AG08395 (cell line): ENCODE results near the gene VGF.
"Not testable (repeated sequence)": the region's sequence is repeated elsewhere in the genome, so short reads cannot be mapped to it uniquely, and the experiment has no call there.

Experiments
- DNase-seq: peaks from one replicate; pipeline ENCODE4 v3.0.0; 2012; ENCODE audit warnings: mixed read lengths, low spot score

Gene VGF

DNA sequence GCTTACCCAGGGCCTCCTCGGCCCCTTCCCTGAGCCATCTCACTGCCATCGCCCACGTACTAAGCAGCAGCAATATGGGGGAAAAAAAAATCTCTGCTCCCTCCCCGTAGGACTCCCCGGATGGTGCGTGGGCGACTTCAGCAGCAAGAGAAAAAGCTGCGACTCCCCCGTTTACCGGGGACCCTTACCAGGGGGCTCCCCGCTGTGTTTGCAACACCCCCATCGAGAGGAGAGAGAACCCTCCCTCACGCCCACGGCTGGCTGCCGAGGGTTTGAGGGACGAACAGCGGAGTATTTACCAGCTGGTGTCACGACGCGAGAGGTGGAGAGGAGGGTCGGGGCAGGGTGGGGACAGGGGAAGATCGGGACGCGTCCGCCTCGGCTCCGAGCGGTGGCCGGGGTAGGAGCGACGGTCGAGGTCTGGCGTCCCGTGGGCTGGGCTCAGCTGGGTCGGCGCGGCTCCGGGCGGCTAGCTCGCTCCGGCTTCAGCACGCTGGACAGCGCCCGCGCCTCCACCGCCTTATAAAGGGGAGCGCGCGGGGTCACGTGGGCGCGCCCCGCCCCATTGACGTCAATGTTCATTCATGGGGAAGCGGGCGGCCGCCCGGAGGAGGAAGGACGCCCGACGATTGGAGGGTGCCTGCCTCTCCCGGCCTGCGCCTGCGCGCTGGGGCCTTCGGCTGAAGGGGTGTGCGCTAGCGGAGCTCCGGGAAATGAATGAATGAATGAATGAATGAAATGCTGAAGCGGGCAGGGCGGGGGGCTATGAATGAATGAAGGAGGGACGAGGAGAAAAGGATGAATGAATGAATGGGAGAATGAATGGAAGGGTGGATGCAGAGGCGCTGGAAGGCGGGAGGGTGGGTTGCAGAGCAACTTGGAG lies at the start of gene VGF:
Gene VGF, minus strand, starts transcription at position 495 of the 883 bp plus-strand sequence. CDS start 726 bp downstream, outside the sequence.
- DNase-seq = peak; percentile 97

DNA sequence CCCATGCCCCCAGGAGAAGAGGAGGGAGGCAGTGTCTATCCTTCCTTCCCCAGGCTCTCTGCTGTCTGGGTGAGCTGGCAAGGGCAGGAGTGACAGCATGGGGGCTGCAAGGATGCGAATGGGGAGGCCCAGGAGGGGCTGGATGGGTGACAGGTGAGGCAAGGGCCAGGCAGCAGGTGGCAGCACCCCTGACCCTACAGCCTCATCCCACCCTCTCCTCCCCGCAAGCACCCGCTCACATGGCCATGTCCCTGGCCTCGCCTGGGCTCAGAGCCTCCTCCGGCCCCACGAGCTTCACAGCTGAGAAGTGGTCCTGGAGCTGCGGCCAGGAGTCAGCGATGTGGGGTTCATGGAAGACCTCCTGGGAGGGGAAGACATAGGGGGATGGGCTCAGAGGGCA lies 46.6 kb upstream of the VGF start:
- DNase-seq = no peak

DNA sequence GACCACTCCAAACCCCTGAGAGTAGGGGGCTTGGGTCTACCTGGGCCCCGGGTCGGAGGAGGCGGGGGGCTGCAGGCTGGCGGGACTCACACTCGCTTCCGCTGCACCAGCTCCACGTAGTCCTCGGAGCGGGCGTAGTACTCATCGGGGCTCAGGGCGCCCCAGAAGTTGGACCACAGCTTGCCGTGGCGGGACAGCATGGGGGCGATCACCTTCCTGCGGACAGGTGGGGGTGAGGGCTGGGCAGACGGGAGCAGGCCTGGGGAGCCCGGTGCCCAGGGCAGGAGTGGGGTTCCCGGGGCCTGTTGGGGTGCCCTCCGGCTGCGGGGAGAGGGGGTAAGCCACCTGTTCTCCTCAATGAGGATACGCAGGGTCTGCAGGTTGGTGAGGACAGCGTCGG lies 46.1 kb upstream of the VGF start:
- no peak for DNase-seq

- DNase-seq = no peak
These were observed 44.8 kb upstream of the VGF start for GRCh38 chr7:101210143-101210542.

DNA sequence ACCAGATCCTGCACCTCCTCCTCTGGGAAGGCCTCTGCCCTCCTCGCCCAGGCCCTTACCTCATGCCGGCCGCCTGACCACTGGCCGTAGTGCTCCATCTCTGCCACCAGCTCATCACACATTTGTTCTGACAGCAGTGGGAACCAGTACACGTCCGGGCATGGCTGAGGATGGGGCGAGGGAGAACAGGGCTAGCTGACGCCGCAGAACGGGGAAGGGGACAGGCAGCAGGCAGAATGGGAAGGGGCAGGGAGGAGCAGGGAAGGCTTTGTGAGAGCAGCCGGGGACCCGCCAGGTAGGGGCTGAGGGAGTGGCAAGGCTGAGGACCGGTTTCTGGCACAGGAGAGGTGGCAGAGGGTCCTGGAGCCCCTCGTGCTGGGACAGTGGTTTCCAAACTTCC lies 43.4 kb upstream of the VGF start:
- no peak for DNase-seq

GRCh38 chr7:101207459-101207858 lies 42.1 kb upstream of the VGF start:
- DNase-seq = no peak

DNA sequence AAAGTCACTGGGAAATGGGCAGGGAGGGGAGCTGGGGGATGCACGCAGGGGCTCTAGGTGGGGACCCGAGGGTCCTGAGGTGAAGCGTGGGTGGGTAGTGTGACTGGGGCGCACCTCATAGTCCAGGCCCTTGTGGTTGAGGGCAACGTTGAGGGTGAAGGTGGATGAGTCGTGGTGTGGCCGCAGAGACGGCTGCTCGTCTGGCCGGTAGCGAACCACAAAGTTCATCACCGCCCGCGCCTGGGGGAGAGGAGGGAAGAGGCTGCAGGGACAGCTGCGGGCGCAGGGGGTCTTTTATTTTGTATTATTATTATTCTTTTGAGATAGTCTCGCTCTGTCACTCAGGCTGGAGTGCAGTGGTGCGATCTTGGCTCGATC lies 41.3 kb upstream of the VGF start:
- no peak for DNase-seq

GRCh38 chr7:101205901-101206664 lies 40.7 kb upstream of the VGF start:
- DNase-seq = no peak

DNA sequence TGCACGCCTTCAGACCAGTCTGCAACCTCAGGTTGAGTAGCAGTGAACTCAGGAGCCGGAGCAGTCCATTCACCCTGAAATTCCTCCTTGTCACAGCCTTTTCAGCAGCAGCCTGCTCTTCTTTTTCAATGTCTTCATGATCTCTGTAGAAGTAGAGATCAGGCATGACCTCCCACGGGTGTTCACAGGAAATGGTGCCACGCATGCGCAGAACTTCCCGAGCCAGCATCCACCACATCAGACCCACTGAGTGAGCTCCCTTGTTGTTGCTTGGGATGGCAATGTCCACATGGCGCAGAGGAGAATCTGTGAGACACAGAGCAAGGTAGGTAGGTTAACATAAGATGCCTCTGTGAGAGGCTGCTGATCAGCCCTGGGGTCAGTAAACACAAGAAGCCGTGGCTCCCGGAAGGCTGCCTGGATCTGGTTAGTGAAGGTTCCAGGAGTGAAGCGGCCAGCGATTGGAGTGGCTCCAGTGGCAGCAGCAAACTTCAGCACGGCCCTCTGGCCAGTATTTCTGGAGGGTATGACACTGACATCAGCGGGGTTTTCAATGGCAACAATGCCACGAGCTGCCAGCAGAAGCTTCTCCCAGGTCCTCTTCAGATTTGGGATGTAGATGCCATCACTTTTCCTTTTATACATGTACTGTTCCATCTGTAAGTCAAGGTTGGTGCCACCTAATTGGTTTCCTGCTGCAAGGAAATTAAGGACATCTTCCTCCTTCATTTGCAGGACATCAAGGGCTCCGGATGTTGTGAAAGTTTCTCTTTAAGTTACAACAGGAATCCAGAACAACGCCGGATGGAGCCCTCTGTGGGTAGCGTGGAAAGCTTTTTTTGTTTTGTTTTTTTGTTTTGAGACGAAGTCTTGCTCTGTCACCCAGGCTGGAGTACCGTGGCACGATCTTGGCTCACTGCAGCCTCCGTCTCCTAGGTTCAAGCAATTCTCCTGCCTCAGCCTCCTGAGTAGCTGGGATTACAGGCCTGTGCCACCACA lies 38.7 kb upstream of the VGF start:
- not testable (repeated sequence) for DNase-seq

DNA sequence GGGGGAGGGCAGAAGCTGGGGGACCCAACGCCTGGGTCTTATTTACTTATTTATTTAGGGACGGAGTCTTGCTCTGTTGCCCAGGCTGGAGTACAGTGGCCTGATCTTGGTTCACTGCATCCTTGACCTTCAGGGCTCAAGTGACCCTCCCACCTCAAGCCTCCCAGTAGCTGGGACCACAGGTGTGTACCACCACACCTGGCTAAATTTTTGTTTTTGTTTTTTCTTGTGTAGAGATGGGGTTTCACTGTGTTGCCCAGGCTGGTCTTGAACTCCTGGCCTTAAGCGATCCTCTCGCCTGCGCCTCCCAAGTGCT lies 37.2 kb upstream of the VGF start:
- DNase-seq = no peak

DNA sequence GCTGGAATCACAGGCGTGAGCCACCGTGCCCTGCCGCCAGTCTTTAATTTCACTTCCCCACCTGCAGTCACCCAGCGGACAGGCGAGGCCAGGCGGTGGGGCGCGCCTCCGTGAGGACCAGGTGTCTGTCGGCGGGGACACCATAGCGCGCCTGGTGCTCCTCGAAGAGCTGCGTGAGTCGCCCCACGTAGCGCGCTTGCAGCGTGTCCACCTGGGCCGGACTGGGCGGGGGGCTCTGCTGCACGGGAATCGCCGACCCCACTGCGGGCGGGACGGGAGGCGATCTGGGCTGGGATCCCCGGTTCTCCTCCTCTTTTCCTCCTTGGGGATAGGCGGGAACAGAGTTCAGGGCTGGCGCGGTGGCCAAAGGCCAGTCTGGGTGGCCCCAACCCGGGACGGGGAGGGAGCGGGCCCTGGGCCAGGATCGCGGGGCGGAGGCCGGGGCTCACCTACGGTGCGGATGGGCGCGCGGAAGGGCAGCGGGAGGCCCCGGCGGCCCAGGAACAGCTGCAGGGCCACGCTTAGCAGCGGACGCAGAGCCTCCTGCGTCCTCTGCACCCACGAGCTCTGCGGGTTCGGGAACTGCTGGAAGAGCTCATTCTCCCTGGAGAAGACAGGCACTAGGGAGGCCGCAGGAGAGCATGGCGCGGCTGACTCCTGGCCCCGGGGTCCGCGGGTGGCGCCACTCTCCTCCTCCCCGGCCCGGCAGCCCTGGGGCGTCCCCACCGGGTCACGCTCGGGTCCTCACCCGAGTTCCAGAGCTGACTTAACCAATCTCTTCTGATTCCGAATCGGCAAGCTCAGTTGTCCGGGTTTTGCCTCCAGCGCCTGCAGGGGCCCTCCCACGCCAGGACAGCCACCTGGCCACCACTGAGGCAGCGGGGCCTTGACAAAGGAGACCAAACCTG lies 36.6 kb upstream of the VGF start:
- DNase-seq = no peak

DNA sequence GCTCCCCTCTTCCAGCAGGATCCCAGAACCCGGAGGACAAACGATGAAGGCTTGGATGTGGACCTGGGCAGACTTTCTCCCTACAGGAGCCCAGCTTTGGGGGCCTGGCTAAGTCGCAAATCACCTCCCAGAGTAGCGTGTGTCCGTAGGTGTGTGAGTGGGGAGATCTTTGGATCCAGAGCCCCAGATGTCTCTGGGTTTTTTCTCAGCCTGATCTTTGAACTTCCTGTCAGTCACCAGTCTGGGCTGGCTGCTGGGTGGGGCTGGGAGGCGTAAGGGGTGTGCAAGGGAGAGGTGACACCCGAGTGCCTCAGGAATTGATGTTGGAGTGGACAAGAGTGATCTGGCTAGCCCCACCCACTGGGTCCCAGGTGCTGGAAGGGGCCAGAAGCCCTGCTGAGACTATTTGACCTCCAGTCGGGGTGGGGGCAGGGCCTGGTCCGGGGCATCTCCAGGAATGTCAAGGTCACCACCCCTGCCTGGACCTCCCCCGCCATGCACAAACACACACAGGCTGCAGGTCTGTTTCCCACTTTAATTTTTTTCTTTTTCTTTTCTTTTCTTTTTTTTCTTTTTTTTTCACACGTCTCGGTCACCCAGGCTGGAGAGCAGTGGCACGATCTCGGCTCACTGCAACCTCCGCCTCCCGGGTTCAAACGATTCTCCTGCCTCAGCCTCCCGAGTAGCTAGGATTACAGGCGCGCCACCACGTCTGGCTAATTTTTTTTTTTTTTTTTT lies 35.7 kb upstream of the VGF start, which contains the start of gene MOGAT3:
Gene MOGAT3, minus strand, starts transcription at position 175 of the 738 bp plus-strand sequence. CDS start 182 bp downstream, outside the sequence.
- DNase-seq = no peak

DNA sequence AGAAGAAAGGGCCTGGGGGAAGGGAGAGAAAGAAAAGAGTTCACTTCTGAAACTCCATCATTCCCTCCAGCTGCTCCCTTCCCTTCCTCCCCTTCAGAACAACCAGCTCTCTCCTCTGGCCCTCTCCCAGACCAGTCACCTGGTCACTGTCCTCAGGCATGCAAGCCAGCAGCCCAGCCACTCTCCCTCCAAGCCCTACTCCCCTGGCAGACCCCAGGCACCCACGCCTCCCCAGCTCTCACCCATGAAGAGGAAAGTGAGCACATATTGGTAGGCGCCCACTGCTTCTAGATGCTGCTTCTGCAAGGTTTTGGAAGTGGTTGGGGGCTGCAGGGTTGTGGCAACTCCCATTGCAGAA lies 35.1 kb upstream of the VGF start:
- no peak for DNase-seq

DNA sequence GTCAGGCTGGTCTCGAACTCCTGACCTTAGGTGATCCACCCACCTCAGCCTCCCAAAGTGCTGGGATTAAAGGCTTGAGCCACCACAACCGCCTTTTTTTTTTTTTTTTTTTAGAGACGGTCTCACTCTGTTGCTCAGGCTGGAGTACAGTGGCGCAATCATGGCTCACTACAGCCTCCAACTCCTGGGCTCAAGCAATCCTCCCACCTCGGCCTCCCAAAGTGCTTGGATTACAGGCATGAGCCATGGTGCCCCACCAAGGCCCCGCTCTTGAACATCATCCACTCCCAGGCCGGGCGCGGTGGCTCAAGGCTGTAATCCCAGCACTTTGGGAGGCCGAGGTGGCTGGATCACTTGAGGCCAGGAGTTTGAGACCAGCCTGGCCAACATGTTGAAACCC lies 34.2 kb upstream of the VGF start:
- not testable (repeated sequence) for DNase-seq

DNA sequence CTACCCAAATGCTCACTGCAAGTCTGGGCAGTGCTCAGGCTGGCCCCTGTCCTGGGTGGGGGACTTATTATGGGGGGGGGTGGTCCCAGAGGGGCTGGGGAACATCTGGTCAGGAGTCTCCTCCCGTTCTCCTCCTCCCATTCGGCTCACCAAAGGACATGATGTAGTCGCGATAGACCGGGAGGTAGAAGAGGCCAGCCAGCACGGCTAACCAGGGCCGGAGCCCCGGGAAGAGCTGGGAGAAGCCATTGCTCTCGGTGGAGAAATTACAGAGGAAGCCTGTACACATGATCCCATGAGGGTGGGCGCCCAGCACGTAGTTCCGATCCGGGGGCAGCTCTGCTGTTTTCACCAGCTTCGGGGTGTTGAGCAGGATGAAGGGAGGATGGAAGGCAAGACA lies 33.1 kb upstream of the VGF start:
- DNase-seq = no peak

DNA sequence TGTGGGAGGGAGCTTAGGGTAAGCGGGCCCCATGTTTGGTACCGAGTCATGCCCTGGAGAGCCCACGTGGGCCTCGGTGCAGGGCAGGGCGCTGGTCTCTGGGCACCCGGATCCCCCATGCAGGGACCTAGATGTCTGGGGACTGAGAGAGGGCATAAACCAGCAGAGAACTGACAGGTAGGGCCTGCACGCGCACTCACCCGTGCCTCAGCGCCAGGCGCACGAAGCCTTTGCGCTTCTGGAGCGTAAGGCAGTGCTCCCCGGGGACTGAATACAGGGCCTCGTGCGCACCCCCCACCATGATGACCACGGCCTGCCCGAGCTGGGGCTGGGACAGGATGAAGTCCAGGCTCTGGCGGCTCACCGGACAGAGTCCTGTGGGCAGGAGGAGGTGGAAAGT lies 32.6 kb upstream of the VGF start:
- DNase-seq = no peak

GRCh38 chr7:101195884-101196283 lies 30.5 kb upstream of the VGF start:
- no peak for DNase-seq

DNA sequence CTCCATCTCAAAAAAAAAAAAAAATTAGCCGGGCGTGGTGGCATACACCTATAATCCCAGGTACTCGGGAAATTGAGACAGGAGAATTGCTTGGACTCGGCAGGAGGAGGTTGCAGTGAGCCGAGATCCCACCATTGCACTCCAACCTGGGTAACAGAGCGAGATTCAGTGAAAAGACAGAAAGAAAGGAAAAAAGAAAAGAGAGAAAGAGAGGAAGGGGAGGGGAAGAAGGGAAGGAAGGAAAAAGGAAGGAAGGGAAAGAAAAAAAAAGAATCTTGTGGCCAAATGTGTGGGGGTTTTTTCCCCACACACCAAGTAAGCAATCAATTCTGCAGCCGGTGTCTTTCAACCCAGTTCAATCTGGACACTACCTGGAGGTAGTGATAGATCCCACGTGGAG lies 23.7 kb upstream of the VGF start:
- DNase-seq = no peak

DNA sequence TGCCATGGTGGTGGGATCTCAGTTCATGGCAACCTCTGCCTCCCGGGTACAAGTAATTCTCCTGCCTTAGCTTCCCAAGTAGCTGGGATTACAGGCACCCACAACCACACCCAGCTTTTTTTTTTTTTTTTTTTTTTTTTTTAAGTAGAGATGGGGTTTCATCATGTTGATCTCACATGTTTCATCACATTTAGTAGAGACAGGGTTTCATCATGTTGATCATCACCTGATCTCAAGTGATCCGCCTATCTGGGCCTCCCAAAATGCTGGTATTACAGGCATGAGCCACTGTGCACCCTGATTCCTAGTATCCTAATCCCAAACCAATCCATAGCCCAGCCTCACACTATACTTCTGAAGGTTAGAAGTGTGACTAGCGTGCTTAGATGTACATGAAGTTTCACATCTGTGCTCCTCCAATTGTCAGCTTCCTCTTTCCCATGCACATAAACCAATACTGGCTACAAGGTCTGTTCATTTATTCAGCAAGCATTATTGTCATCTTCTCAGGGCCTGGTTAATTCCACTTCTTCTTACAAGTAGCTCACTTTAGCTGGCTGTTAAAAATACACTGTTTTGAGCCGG lies 21.6 kb upstream of the VGF start:
- no peak for DNase-seq

GRCh38 chr7:101186194-101186593 lies 20.8 kb upstream of the VGF start:
- no peak for DNase-seq
